Esophagus muscularis mucosa (tissue), 3 donors: ENCODE measurements around the gene PTGDR2.

Source experiments
- POLR2A ChIP-seq: fragments of 450-650 bp; IDR thresholded peaks from one replicate; pipeline ENCODE4 v1.6.1; 2017; ENCODE audit warnings: antibody characterized with exemption, moderate library complexity, mild to moderate bottlenecking, low read depth
- POLR2AphosphoS5 ChIP-seq, 2 donors: sonication (generic); formaldehyde crosslinking; IDR thresholded peaks; one replicate each; pipeline ENCODE4 v1.6.1; 2017; ENCODE audit warnings: antibody characterized with exemption in 2 of 2
- TF ChIP-seq, protein P1 (sequence below), 3 experiments: fragments of 200-600 bp in 2 of 3; fragments of 450-650 bp in 1 of 3; sonication (generic) in 2 of 3; IDR thresholded peaks; one replicate each; pipeline ENCODE4 v1.5.1; 2017 to 2019; ENCODE audit warnings: antibody characterized with exemption in 3 of 3, mild to moderate bottlenecking in 2 of 3, moderate library complexity in 1 of 3

GRCh38 chr11:60858236-60858635, 2.5 kb upstream of the PTGDR2 start:
- TF ChIP-seq, protein P1, sequence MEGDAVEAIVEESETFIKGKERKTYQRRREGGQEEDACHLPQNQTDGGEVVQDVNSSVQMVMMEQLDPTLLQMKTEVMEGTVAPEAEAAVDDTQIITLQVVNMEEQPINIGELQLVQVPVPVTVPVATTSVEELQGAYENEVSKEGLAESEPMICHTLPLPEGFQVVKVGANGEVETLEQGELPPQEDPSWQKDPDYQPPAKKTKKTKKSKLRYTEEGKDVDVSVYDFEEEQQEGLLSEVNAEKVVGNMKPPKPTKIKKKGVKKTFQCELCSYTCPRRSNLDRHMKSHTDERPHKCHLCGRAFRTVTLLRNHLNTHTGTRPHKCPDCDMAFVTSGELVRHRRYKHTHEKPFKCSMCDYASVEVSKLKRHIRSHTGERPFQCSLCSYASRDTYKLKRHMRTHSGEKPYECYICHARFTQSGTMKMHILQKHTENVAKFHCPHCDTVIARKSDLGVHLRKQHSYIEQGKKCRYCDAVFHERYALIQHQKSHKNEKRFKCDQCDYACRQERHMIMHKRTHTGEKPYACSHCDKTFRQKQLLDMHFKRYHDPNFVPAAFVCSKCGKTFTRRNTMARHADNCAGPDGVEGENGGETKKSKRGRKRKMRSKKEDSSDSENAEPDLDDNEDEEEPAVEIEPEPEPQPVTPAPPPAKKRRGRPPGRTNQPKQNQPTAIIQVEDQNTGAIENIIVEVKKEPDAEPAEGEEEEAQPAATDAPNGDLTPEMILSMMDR (IDR thresholded peaks at IDR 0.05) = no peak
- TF ChIP-seq POLR2A = no peak
- TF ChIP-seq POLR2AphosphoS5 (IDR thresholded peaks at IDR 0.05) = no peak
